Choroid plexus epithelial cell (primary cell): ENCODE results near the gene KRAS.

Source experiments
- DNase-seq: peaks from one replicate; pipeline ENCODE4 v3.0.0-alpha.2; 2010; ENCODE audit warnings: low read depth
- H3K4me3 ChIP-seq: 2 replicates; pipeline ENCODE4 v1.5.1; 2011; ENCODE audit warnings: low read depth, mild to moderate bottlenecking, control low read depth, low read length, moderate library complexity
- TF ChIP-seq, protein P1 (sequence below): conservative IDR thresholded peaks from 2 replicates; pipeline ENCODE4 v1.5.1; 2011; ENCODE audit warnings: low read depth, mild to moderate bottlenecking, control low read depth, inconsistent platforms, low read length, moderate library complexity

KRAS gene

GRCh38 chr12:25155022-25155576 lies 95.6 kb downstream of the KRAS start:
- H3K4me3 ChIP-seq, result no peak overlapping the region
- TF ChIP-seq, protein P1, sequence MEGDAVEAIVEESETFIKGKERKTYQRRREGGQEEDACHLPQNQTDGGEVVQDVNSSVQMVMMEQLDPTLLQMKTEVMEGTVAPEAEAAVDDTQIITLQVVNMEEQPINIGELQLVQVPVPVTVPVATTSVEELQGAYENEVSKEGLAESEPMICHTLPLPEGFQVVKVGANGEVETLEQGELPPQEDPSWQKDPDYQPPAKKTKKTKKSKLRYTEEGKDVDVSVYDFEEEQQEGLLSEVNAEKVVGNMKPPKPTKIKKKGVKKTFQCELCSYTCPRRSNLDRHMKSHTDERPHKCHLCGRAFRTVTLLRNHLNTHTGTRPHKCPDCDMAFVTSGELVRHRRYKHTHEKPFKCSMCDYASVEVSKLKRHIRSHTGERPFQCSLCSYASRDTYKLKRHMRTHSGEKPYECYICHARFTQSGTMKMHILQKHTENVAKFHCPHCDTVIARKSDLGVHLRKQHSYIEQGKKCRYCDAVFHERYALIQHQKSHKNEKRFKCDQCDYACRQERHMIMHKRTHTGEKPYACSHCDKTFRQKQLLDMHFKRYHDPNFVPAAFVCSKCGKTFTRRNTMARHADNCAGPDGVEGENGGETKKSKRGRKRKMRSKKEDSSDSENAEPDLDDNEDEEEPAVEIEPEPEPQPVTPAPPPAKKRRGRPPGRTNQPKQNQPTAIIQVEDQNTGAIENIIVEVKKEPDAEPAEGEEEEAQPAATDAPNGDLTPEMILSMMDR, result peak; percentile 68
- peak; percentile 63 for DNase-seq
